GM12878 (cell line): ENCODE results near the gene KCNQ1. TPM values are rescaled to one million over a fixed set of nuclear protein-coding genes. Genes with fewer than 3 reads are reported as not detected.

ENCODE experiments used
- ASH2L ChIP-seq: fragments of 300-600, 200-600 bp; sonication (generic); IDR thresholded peaks from 2 replicates; pipeline ENCODE4 v1.6.1; 2017; ENCODE audit warnings: low read depth, mild to moderate bottlenecking, borderline replicate concordance
- BCL11A ChIP-seq: IDR thresholded peaks from 2 replicates; pipeline ENCODE4 v1.6.1; 2011; ENCODE audit warnings: low read depth, low read length
- CHD4 ChIP-seq: fragments of 200-600 bp; sonication (generic); IDR thresholded peaks from 2 replicates; pipeline ENCODE4 v1.6.1; 2016; ENCODE audit warnings: mild to moderate bottlenecking
- DPF2 ChIP-seq: fragments of 450-650 bp; IDR thresholded peaks from 2 replicates; pipeline ENCODE4 v1.6.1; 2017; ENCODE audit warnings: mild to moderate bottlenecking
- GATAD2B ChIP-seq: fragments of 450-650 bp; conservative IDR thresholded peaks from 2 replicates; pipeline ENCODE4 v1.6.1; 2017; ENCODE audit warnings: low read depth, mild to moderate bottlenecking, moderate library complexity
- HDAC2 ChIP-seq: fragments of 200-600 bp; sonication (generic); IDR thresholded peaks from 2 replicates; pipeline ENCODE4 v1.6.1; 2017
- HDAC6 ChIP-seq: fragments of 200-600 bp; sonication (generic); IDR thresholded peaks from one replicate; pipeline ENCODE4 v1.8.0; 2017; ENCODE audit warnings: antibody characterized with exemption; ENCODE audit not compliant: unreplicated experiment
- MEF2A ChIP-seq: IDR thresholded peaks from 2 replicates; pipeline ENCODE4 v1.6.1; 2011; ENCODE audit warnings: low read depth, mild to moderate bottlenecking, low read length, moderate library complexity; ENCODE audit not compliant: insufficient read depth
- MEF2B ChIP-seq: fragments of 450-650 bp; IDR thresholded peaks from 2 replicates; pipeline ENCODE4 v1.6.1; 2018; ENCODE audit warnings: mild to moderate bottlenecking, moderate library complexity; ENCODE audit not compliant: partially characterized antibody, poor library complexity, severe bottlenecking
- NFXL1 ChIP-seq: fragments of 450-650 bp; IDR thresholded peaks from 2 replicates; pipeline ENCODE4 v1.6.1; 2017; ENCODE audit warnings: antibody characterized with exemption, mild to moderate bottlenecking, borderline replicate concordance
- NFYA ChIP-seq: IDR thresholded peaks from 2 replicates; pipeline ENCODE4 v1.6.1; 2011; ENCODE audit warnings: low read depth, mild to moderate bottlenecking, low read length, improper control_type of control experiment, borderline replicate concordance
- NFYB ChIP-seq: IDR thresholded peaks from 2 replicates; pipeline ENCODE4 v1.6.1; 2011; ENCODE audit warnings: low read depth, mild to moderate bottlenecking, low read length, improper control_type of control experiment, moderate library complexity; ENCODE audit not compliant: insufficient read depth
- POLR2AphosphoS5 ChIP-seq: IDR thresholded peaks from 2 replicates; pipeline ENCODE4 v1.6.1; 2011; ENCODE audit warnings: mild to moderate bottlenecking, low read length, inconsistent platforms
- RFX5 ChIP-seq: IDR thresholded peaks from 2 replicates; pipeline ENCODE4 v1.6.1; 2011; ENCODE audit warnings: low read depth, low read length, improper control_type of control experiment
- SRF ChIP-seq, 2 experiments: IDR thresholded peaks; 2 replicates each; pipeline ENCODE4 v1.6.1; 2011; ENCODE audit warnings: low read depth in 2 of 2, low read length in 2 of 2, mild to moderate bottlenecking in 1 of 2, moderate library complexity in 1 of 2
- ZNF592 ChIP-seq: fragments of 450-650 bp; IDR thresholded peaks from 2 replicates; pipeline ENCODE4 v1.6.1; 2017; ENCODE audit warnings: mild to moderate bottlenecking, moderate library complexity
- ZNF687 ChIP-seq: fragments of 450-650 bp; IDR thresholded peaks from 2 replicates; pipeline ENCODE4 v1.6.1; 2017; ENCODE audit warnings: mild to moderate bottlenecking, moderate library complexity
- polyA plus RNA-seq, 11 experiments: library from polyadenylated mRNA; depleted of rRNA in 4 of 11; unstranded in 6 of 11; stranded (reverse) in 5 of 11; fragments of >200 nt; fragmentation: Nextera tagmentation in 4 of 11; fragmentation: Illumina TruSeq in 1 of 11; extraction: Ambion mirVana in 4 of 11; extraction: Trizol in 1 of 11; gene quantifications; 1 replicate in 1 of 11; 2 replicates in 10 of 11; pipeline versions ENCODE4 v1.2.1 to v1.2.3, GENCODE V29; 2011 to 2016; ENCODE audit warnings: inconsistent platforms in 2 of 11, missing spikeins in 2 of 11, low read depth in 1 of 11
- total RNA-seq, 4 experiments: library from RNA; depleted of rRNA in 3 of 4; stranded (reverse); fragments of >200 nt in 3 of 4; fragmentation: Illumina TruSeq in 1 of 4; extraction: Trizol in 1 of 4; gene quantifications; 2 replicates each; pipeline versions ENCODE4 v1.2.1 to v1.2.3, GENCODE V29; 2013 to 2021
- TF ChIP-seq, protein P1 (sequence below), 3 experiments: IDR thresholded peaks in 2 of 3; conservative IDR thresholded peaks in 1 of 3; 2 replicates each; pipeline ENCODE4 v1.5.1; 2011; ENCODE audit warnings: low read depth in 3 of 3, low read length in 3 of 3, mild to moderate bottlenecking in 3 of 3, control low read depth in 2 of 3, moderate library complexity in 2 of 3, inconsistent platforms in 1 of 3, mixed read lengths in 1 of 3; ENCODE audit not compliant: control insufficient read depth in 2 of 3, insufficient read depth in 1 of 3; ENCODE audit errors: extremely low read depth in 1 of 3

The KCNQ1 gene
- total and polyA plus RNA-seq, 10 of the 15 experiments (the other 5 are each of a cell fraction or from before 2014, with no cell fraction given) = 0.03 to 0.15 (median 0.12) TPM; not detected in 7

DNA sequence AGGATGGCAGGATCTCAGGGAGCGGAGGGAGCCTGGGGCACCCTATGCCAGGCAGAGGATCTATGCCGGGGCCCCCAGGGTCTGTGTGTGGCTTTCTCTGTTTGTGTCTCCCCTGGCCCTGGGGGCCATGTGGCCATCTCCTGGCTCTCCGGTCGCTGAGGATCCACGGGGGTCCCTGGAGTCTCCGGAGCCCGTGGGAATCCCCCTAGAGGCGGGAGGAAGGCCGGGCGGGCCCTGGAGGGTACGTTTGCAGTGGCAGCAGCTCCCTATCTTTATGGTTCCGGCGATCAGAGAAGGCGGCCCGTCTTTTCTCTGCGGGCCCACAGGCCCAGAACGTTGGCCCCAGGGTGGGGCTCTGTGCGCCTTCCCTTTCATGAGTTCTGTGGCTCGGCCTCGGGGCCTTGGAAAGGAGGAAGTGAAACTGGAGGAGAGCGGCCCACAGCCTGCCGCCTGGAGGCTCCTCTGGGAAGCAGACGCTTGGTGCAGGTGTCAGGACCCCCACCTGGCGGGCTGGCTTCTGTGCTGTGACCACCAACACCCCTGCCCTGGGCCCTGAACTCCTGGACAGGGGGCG is 82.1 kb downstream of the KCNQ1 start (continued):
- no peak for TF ChIP-seq ZNF592
- TF ChIP-seq MEF2A = no peak
- TF ChIP-seq HDAC6 = no peak
- TF ChIP-seq, protein P1, sequence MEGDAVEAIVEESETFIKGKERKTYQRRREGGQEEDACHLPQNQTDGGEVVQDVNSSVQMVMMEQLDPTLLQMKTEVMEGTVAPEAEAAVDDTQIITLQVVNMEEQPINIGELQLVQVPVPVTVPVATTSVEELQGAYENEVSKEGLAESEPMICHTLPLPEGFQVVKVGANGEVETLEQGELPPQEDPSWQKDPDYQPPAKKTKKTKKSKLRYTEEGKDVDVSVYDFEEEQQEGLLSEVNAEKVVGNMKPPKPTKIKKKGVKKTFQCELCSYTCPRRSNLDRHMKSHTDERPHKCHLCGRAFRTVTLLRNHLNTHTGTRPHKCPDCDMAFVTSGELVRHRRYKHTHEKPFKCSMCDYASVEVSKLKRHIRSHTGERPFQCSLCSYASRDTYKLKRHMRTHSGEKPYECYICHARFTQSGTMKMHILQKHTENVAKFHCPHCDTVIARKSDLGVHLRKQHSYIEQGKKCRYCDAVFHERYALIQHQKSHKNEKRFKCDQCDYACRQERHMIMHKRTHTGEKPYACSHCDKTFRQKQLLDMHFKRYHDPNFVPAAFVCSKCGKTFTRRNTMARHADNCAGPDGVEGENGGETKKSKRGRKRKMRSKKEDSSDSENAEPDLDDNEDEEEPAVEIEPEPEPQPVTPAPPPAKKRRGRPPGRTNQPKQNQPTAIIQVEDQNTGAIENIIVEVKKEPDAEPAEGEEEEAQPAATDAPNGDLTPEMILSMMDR (IDR thresholded peaks at IDR 0.05 in 2 of 3, conservative IDR thresholded peaks at IDR 0.05 in 1 of 3; ENCODE audit: control insufficient read depth in 2 of 3, extremely low read depth in 1 of 3, insufficient read depth in 1 of 3, low read depth in 3 of 3, low read length in 3 of 3) = peak; percentile 30 to 45 (median 43)
- TF ChIP-seq BCL11A = no peak; the same call in 1 of the 2 replicates
- TF ChIP-seq POLR2AphosphoS5 = no peak
- TF ChIP-seq HDAC2 = no peak
- no peak for TF ChIP-seq ASH2L
- no peak for TF ChIP-seq CHD4
- TF ChIP-seq NFYB = no peak
- TF ChIP-seq DPF2 = peak; percentile 92
- TF ChIP-seq NFXL1 = no peak
- TF ChIP-seq RFX5 = no peak
- TF ChIP-seq SRF (IDR thresholded peaks at IDR 0.05; ENCODE audit: low read depth in 2 of 2, low read length in 2 of 2) = 0 out of 4 replicates have a peak, but pooled peaks of 1 of the 2 experiments have one; percentile 6
- TF ChIP-seq MEF2B = peak; percentile 13
- TF ChIP-seq NFYA = no peak
- peak; percentile 61; the same call in 1 of the 2 replicates for TF ChIP-seq GATAD2B
- TF ChIP-seq ZNF687 = no peak
